IMR-90 (cell line): ENCODE measurements around the gene ANKRD44.

Source experiments
- CTCF ChIP-seq: conservative IDR thresholded peaks from 2 replicates; pipeline ENCODE4 v1.5.1; 2012; ENCODE audit warnings: mild to moderate bottlenecking, low read depth, low read length, improper control_type of control experiment
- POLR2A ChIP-seq: IDR thresholded peaks from 2 replicates; pipeline ENCODE4 v1.6.1; 2012; ENCODE audit warnings: mild to moderate bottlenecking, low read depth, low read length
- SMC3 ChIP-seq: fragments of 150-350 bp; IDR thresholded peaks from 2 replicates; pipeline ENCODE4 v1.6.1; 2016; ENCODE audit warnings: low read depth, mild to moderate bottlenecking, antibody characterized with exemption, low read length, moderate library complexity
- TF ChIP-seq, protein P1 (sequence below): fragments of 150-350 bp; IDR thresholded peaks from 2 replicates; pipeline ENCODE4 v1.6.1; 2017; ENCODE audit warnings: mild to moderate bottlenecking, antibody characterized with exemption, low read length, low read depth

DNA sequence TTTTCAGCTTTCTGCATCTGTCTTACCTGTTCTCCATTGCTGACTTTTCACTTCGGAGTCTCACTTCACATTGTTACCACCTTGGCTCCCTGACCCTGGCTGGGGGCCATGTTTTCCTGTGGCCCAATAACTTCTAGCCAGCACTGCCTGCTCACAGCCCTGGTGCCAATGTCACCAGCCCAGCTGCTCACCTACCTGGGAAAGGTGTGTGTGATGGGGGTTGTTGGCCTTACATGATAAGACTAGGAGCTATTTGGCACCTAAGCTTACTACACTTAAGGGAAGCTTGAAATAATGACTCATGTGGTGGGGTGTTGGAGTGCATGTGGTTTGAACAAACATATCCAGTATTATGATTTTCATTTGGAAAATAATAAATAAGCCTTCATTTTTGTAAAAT, 346.6 kb downstream of the ANKRD44 start:
- TF ChIP-seq CTCF: no peak
- TF ChIP-seq POLR2A: no peak
- no peak for TF ChIP-seq SMC3
- TF ChIP-seq, protein P1, sequence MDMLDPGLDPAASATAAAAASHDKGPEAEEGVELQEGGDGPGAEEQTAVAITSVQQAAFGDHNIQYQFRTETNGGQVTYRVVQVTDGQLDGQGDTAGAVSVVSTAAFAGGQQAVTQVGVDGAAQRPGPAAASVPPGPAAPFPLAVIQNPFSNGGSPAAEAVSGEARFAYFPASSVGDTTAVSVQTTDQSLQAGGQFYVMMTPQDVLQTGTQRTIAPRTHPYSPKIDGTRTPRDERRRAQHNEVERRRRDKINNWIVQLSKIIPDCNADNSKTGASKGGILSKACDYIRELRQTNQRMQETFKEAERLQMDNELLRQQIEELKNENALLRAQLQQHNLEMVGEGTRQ: no peak
